Measurements from ENCODE around the gene CHCHD10.

Gene CHCHD10

DNA sequence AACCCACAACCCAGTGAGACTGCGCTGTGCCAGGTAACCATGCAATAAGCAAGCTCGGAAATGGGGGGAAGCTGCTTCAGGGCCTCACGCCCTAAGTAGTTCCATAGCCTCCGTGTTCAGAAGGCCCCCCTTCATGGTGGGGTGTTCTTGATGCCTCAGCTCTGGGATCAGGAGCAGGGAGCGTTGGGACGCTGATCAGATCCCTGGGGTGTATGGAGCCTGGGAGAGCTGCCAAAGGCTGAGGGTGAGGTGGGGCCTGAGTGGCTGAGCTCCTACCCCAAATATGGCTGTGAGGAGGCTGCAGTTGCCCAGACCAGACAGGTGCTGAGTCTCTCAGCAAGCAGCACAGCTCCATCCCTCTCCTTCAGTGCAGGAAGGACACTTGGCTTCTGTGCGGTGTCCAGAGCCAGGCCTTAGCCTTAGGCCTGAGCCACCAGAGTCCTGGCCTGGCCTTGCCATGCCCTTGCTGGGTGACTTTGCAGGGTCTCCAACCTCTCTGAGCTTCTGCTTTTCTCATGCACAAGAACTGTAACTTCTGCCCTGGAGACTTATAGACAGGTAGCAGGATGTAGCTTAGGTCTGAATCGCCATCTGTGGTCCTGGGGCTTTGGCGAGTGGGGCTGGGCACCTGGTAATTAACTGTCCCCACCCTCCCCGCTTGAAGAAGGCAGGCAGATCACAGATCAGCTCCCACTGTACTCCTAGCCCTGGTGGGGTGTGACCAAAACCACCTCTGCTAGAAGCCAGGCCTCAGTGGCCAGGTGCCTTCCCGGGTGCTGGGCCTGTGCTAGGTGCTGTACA is 10.2 kb upstream of the CHCHD10 start:
- TF ChIP-seq, protein P1, sequence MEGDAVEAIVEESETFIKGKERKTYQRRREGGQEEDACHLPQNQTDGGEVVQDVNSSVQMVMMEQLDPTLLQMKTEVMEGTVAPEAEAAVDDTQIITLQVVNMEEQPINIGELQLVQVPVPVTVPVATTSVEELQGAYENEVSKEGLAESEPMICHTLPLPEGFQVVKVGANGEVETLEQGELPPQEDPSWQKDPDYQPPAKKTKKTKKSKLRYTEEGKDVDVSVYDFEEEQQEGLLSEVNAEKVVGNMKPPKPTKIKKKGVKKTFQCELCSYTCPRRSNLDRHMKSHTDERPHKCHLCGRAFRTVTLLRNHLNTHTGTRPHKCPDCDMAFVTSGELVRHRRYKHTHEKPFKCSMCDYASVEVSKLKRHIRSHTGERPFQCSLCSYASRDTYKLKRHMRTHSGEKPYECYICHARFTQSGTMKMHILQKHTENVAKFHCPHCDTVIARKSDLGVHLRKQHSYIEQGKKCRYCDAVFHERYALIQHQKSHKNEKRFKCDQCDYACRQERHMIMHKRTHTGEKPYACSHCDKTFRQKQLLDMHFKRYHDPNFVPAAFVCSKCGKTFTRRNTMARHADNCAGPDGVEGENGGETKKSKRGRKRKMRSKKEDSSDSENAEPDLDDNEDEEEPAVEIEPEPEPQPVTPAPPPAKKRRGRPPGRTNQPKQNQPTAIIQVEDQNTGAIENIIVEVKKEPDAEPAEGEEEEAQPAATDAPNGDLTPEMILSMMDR (IDR thresholded peaks at IDR 0.05; ENCODE audit: insufficient read depth, low read depth, low read length, missing control alignments), result no peak
- H3K4me3 ChIP-seq (ENCODE audit: low read depth, low read length), result no peak overlapping the region
- no peak for DNase-seq (ENCODE audit: low read depth)

DNA sequence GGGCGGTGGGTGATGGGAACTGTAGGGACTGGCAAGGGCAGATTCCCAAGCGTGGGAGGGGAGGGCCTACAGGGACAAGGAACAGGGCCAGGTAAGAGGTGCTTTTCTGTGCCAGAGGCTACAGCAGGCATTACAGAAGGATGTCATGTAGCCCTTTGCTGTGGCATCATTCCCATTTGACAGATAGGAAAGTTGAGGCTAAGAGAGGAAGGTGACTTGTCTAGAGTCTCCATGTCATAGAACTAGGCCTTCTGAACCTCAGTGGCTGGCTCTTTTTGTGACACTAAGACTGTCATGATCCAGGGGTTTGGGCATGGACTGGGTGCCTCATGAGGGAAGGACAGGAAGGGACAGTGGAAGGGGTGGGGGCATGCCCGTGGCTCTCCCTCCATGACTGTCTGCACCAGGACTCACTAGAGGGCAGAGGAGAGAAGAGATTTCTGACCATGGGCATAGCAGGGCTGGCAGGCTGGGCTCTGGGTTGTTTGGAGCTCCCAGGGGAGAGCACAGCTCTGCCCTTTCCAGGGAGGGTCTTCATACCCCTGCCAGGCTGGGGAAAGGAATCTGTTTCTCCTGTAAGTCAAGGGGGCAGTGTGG is 8.1 kb upstream of the CHCHD10 start:
- H3K4me3 ChIP-seq (ENCODE audit: low read depth, low read length), result no peak overlapping the region
- DNase-seq (ENCODE audit: low read depth), result no peak
- TF ChIP-seq, protein P1 (IDR thresholded peaks at IDR 0.05; ENCODE audit: insufficient read depth, low read depth, low read length, missing control alignments), result no peak

DNA sequence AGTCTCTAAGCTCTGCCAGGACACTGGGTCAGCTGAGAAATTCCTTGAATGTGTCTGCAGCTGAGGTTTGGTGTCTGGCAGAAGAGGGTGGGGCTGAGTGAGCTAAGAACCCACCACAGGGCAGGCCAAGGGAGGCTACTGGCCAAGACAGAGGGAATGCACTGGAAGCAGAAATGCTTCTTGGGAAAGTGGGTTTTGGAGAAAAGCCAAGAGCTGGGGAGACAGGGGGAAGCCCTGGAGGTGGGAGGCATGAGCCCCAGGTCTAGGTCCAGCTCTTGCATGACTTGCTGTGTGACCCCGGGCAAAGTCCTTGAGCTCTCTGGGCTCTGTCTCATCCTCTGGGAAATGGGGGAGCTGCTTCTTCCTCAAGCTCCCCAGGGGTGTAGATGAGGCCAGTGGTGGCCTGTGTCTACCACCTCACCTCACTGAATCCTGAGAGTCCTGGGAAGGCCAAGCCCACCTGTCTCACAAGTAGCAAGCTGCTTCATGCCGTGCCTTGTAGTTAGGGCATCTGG is 7.2 kb upstream of the CHCHD10 start:
- no peak for DNase-seq (ENCODE audit: low read depth)
- H3K4me3 ChIP-seq (ENCODE audit: low read depth, low read length), result no peak overlapping the region
- TF ChIP-seq, protein P1 (IDR thresholded peaks at IDR 0.05; ENCODE audit: insufficient read depth, low read depth, low read length, missing control alignments), result no peak

DNA sequence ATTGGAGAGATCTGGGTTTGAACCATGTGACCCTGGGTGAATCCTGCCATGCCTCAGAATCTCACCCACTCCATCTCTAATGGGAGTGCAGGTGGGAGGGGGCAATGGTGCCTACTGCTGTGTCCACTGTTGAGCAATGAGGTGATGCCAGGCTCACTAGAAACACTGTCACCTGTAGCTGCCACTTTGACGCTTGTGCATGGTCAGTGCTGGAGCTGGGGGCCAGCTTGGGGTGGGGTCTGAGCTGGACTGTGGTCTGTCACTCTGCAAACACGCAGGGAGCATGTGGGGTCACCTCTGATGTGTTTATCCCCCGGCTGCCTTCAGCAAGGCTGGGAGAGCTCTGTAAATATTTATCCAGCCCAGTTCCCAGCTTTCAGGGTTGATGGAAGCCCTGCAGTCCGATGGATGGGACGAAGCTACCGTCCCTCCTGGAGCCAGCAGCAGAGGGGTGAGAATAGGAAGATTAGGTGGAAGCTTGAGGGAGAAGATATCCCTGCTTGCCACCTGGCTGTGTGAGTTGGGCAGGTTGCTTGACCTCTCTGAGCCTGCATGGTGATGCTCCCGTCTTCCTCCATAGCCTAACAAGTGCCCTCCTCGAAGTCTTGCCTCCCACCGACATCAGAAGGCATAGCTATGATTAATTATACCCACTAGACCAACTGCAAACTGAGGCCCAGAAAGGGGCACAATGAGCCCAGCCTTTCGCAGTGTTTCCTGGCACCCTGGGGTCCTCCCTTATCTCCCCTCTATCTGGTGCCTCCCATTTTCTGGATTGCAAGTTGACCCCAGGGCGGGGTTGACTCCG is 6.5 kb upstream of the CHCHD10 start:
- H3K4me3 ChIP-seq (ENCODE audit: low read depth, low read length), result no peak overlapping the region
- TF ChIP-seq, protein P1 (IDR thresholded peaks at IDR 0.05; ENCODE audit: insufficient read depth, low read depth, low read length, missing control alignments), result no peak
- DNase-seq (ENCODE audit: low read depth), result no peak

DNA sequence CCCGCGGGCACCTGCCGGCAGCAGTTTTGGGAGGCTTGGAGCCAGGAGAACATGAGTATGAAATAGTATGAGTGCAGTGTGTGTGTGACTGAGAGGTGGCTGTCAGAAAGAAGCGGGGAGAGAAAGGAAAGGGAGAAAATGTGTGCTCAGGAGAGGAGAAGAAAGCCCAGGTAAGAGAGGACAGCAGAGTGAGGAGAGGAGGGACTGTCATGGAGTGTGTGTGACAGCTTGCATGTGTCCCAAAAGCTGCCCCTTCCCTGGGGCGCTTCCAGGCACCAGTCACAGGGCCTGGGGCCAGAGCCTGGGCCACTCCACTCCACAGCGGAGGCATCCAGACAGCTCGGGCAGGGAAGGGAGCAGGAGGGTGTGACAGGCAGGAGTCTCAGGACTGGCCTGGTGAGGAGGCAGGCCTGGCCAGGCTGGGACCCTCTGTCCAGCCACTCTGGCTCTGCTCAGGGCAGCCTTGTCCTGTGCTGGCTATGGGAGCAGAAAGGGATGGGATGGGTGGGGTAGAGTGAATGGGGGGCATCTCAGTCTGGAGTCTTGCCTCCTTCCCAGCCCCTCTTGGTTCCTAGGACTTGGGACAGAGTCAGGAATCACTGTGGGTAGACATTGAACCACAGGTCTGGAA is 5.8 kb upstream of the CHCHD10 start:
- TF ChIP-seq, protein P1 (IDR thresholded peaks at IDR 0.05; ENCODE audit: insufficient read depth, low read depth, low read length, missing control alignments), result no peak
- no peak overlapping the region for H3K4me3 ChIP-seq (ENCODE audit: low read depth, low read length)
- DNase-seq (ENCODE audit: low read depth), result no peak

DNA sequence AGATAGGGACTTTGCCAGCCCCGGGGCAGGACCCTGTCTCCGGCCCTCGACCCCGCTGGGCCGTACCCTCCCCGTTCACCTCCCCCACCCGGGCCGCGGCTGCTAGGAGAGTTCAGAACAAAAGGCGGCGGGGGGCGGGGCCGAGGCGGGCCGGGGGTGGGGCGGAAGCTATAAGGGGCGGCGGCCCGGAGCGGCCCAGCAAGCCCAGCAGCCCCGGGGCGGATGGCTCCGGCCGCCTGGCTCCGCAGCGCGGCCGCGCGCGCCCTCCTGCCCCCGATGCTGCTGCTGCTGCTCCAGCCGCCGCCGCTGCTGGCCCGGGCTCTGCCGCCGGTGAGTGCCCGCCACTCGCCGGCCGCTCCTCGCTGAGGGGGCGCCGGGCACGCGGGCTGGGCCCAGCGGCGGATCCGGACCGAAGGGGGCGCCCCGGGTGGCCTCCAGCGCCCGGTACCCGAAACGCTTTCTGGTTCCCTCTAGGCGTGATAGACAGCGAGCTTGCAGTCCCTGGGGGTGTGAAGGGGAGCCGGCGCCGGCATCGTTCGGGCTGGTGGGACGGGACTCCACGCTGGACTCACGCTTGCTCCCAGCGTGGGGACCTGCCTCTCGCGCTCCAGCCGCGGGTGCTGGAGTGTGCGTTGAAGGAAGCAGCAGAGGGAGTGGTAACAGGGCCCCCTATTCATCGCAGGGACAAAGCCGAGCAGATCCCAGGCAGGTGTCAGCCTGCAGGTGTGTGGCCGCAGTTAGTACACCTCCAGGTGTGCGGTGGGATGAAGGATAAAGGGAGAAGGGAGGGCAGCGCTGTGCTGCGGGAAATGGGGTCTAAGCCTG is 5.1 kb upstream of the CHCHD10 start, which contains the start of gene MMP11:
TSS of gene MMP11 (plus strand) at position 201 of the 825 bp plus-strand sequence. CDS start at position 223, 22 bp downstream.
- DNase-seq (ENCODE audit: low read depth), result peak; percentile 58
- peak within 1 kb of the TSS; percentile 28 for H3K4me3 ChIP-seq (ENCODE audit: low read depth, low read length)
- TF ChIP-seq, protein P1 (IDR thresholded peaks at IDR 0.05; ENCODE audit: insufficient read depth, low read depth, low read length, missing control alignments), result no peak
